Tibial nerve (tissue), 4 donors: Measurements from ENCODE around the gene TMEM232.
"Not testable (repeated sequence)": the region's sequence is repeated elsewhere in the genome, so short reads cannot be mapped to it uniquely, and the experiment has no call there.

Source experiments
- EP300 ChIP-seq, 2 donors: sonication (generic); formaldehyde crosslinking; IDR thresholded peaks; one replicate each; pipeline ENCODE4 v1.6.1; 2017; ENCODE audit warnings: antibody characterized with exemption in 2 of 2, mild to moderate bottlenecking in 1 of 2
- POLR2A ChIP-seq, 2 donors: fragments of 450-650 bp; IDR thresholded peaks; one replicate each; pipeline ENCODE4 v1.6.1; 2017; ENCODE audit warnings: antibody characterized with exemption in 2 of 2, mild to moderate bottlenecking in 2 of 2, moderate library complexity in 2 of 2
- TF ChIP-seq, protein P1 (sequence below), 5 experiments: fragments of 200-600 bp in 3 of 5; fragments of 450-650 bp in 2 of 5; sonication (generic) in 3 of 5; IDR thresholded peaks; one replicate each; pipeline ENCODE4 v1.5.1; 2016 to 2019; ENCODE audit warnings: antibody characterized with exemption in 5 of 5, mild to moderate bottlenecking in 3 of 5, moderate library complexity in 2 of 5

DNA sequence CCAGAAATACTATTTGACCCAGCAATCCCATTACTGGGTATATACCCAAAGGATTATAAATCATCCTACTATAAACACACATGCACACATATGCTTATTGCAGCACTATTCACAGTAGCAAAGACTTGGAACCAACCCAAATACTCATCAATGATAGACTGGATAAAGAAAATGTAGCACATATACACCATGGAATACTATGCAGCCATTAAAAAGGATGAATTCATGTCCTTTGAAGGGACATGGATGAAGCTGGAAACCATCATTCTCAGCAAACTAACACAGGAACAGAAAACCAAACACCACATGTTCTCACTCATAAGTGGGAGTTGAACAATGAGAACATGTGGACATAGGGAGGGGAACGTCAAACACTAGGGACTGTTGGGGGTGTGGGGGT is 35.9 kb downstream of the TMEM232 start:
- TF ChIP-seq, protein P1, sequence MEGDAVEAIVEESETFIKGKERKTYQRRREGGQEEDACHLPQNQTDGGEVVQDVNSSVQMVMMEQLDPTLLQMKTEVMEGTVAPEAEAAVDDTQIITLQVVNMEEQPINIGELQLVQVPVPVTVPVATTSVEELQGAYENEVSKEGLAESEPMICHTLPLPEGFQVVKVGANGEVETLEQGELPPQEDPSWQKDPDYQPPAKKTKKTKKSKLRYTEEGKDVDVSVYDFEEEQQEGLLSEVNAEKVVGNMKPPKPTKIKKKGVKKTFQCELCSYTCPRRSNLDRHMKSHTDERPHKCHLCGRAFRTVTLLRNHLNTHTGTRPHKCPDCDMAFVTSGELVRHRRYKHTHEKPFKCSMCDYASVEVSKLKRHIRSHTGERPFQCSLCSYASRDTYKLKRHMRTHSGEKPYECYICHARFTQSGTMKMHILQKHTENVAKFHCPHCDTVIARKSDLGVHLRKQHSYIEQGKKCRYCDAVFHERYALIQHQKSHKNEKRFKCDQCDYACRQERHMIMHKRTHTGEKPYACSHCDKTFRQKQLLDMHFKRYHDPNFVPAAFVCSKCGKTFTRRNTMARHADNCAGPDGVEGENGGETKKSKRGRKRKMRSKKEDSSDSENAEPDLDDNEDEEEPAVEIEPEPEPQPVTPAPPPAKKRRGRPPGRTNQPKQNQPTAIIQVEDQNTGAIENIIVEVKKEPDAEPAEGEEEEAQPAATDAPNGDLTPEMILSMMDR (IDR thresholded peaks at IDR 0.05) = not testable (repeated sequence)
- TF ChIP-seq POLR2A, EP300 (IDR thresholded peaks at IDR 0.05): not testable (repeated sequence)
